Measurements from ENCODE around the gene ZBTB7C.

DNA sequence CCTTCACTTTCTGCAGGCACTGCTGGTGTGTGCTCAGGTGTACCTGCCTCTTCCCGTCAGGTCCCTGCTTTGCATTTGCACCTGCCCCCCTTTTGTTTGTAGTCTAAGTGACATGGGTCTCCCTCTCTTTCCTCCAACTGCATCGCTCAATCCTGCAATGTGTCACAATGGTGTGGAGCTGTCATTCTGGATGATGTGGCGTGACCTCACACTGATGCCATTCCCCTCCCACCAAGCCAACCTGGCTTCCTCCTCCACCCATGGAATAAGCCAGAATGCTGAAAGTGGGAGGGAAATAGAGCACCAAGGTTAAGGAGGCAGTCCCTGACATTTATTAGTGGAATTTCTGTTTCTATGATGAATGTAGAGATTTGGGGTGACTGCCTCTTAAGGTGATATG is 156.7 kb downstream of the ZBTB7C start:
- TF ChIP-seq, protein P1, sequence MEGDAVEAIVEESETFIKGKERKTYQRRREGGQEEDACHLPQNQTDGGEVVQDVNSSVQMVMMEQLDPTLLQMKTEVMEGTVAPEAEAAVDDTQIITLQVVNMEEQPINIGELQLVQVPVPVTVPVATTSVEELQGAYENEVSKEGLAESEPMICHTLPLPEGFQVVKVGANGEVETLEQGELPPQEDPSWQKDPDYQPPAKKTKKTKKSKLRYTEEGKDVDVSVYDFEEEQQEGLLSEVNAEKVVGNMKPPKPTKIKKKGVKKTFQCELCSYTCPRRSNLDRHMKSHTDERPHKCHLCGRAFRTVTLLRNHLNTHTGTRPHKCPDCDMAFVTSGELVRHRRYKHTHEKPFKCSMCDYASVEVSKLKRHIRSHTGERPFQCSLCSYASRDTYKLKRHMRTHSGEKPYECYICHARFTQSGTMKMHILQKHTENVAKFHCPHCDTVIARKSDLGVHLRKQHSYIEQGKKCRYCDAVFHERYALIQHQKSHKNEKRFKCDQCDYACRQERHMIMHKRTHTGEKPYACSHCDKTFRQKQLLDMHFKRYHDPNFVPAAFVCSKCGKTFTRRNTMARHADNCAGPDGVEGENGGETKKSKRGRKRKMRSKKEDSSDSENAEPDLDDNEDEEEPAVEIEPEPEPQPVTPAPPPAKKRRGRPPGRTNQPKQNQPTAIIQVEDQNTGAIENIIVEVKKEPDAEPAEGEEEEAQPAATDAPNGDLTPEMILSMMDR (conservative IDR thresholded peaks at IDR 0.05; ENCODE audit: low read length) = no peak
- no peak for TF ChIP-seq EZH2phosphoT487 (IDR thresholded peaks at IDR 0.05; ENCODE audit: borderline replicate concordance)

All from Loucy (cell line).